K562 (cell line): ENCODE results near the gene CHAMP1. TPM values are rescaled to one million over a fixed set of nuclear protein-coding genes. Genes with fewer than 3 reads are reported as not detected.
A peak's percentile ranks its signal among the peaks of the same experiment; 100 is the strongest.

Source experiments
- ATAC-seq: fragments of 200-7000 bp; cut with Tn5 transposase; 3 replicates; pipeline ENCODE4 v1.9.1; 2020; ENCODE audit warnings: moderate library complexity
- BruUV-seq: library from RNA; stranded (reverse); fragments of 400-500 nt; replicated peaks from 2 replicates; lab custom pipeline; 2021; lab: Mats Ljungman, UMichigan
- CTCF ChIA-PET: fragments of 300-600 bp; formaldehyde crosslinking; extraction: SDS; loops from one replicate; lab custom pipeline; 2021; ENCODE audit warnings: low intra/inter-chr PET ratio; lab: Yijun Ruan, JAX
- POLR2A ChIA-PET: fragments of 300-600, 350-650 bp; sonication (Branson Sonifier 250); formaldehyde crosslinking; extraction: SDS; loops from one replicate; lab custom pipeline; 2021; ENCODE audit warnings: antibody characterized with exemption, inconsistent platforms; lab: Yijun Ruan, JAX
- DNase-seq, 4 experiments: peaks; one replicate each; pipeline versions ENCODE4 v3.0.0 to v3.0.0-alpha.2; 2011 to 2018; ENCODE audit warnings: low spot score in 3 of 4, mixed read lengths in 3 of 4; ENCODE audit errors: extremely low read depth in 1 of 4
- FAIRE-seq: peaks from 2 replicates; lab custom pipeline; 2011; peaks lifted over from hg19 to GRCh38; lab: Jason Lieb, UNC
- H2AFZ ChIP-seq: 2 replicates; pipeline ENCODE4 v1.6.0; 2011; ENCODE audit warnings: low read depth, low read length, control low read depth, inconsistent platforms
- H3K27ac ChIP-seq: fragments of 200-600 bp; 3 replicates; pipeline ENCODE4 v1.8.0; 2011; ENCODE audit warnings: low read depth, mild to moderate bottlenecking, control low read depth, inconsistent platforms, low read length, moderate library complexity, mixed read lengths; ENCODE audit errors: extremely low read depth
- H3K27me3 ChIP-seq, 2 experiments: fragments of 300-600 bp in 1 of 2; 2 replicates in 1 of 2; 3 replicates in 1 of 2; pipeline versions ENCODE4 v1.6.0 to v1.8.0; 2011; ENCODE audit warnings: inconsistent platforms in 2 of 2, low read length in 2 of 2, mild to moderate bottlenecking in 1 of 2, mixed read lengths in 1 of 2, moderate library complexity in 1 of 2; ENCODE audit not compliant: control insufficient read depth in 2 of 2, insufficient read depth in 2 of 2
- H3K36me3 ChIP-seq: fragments of 300-600 bp; 3 replicates; pipeline ENCODE4 v1.8.0; 2011; ENCODE audit warnings: mild to moderate bottlenecking, low read length, inconsistent platforms; ENCODE audit not compliant: control insufficient read depth, insufficient read depth
- H3K4me1 ChIP-seq, 2 experiments: fragments of 200-600 bp in 1 of 2; replicated peaks in 1 of 2; 2 replicates in 1 of 2; 3 replicates in 1 of 2; pipeline versions ENCODE4 v1.5.1 to v1.8.0; 2011; ENCODE audit warnings: inconsistent platforms in 2 of 2, low read length in 2 of 2, mild to moderate bottlenecking in 1 of 2, mixed read lengths in 1 of 2, moderate library complexity in 1 of 2; ENCODE audit not compliant: control insufficient read depth in 2 of 2, insufficient read depth in 2 of 2
- H3K4me2 ChIP-seq: 2 replicates; pipeline ENCODE4 v1.6.1; 2011; ENCODE audit warnings: low read length, control low read depth, inconsistent platforms, mixed read lengths; ENCODE audit not compliant: insufficient read depth
- H3K4me3 ChIP-seq: fragments of 200-600 bp; sonication (generic), shearing (Covaris generic); 2 replicates; pipeline ENCODE4 v1.5.1; 2016; ENCODE audit warnings: control low read depth, inconsistent platforms
- H3K79me2 ChIP-seq: fragments of 200-600 bp; 3 replicates; pipeline ENCODE4 v1.8.0; 2011; ENCODE audit warnings: low read length, inconsistent platforms; ENCODE audit not compliant: control insufficient read depth, insufficient read depth
- H3K9ac ChIP-seq, 2 experiments: 2 replicates each; pipeline versions ENCODE4 v1.6.0 to v1.6.1; 2011; ENCODE audit warnings: low read depth in 2 of 2, low read length in 2 of 2, control low read depth in 1 of 2, inconsistent platforms in 1 of 2, mild to moderate bottlenecking in 1 of 2, mixed read lengths in 1 of 2; ENCODE audit not compliant: insufficient read depth in 1 of 2
- H3K9me1 ChIP-seq: one replicate; pipeline ENCODE4 v1.6.0; 2011; ENCODE audit warnings: inconsistent platforms, mild to moderate bottlenecking, low read length, moderate library complexity; ENCODE audit not compliant: control insufficient read depth, insufficient read depth
- H3K9me3 ChIP-seq: replicated peaks from 2 replicates; pipeline ENCODE4 v1.5.1; 2011; ENCODE audit warnings: low read depth, low read length, inconsistent platforms; ENCODE audit not compliant: control insufficient read depth, insufficient read depth
- H4K20me1 ChIP-seq: replicated peaks from 2 replicates; pipeline ENCODE4 v1.6.1; 2011; ENCODE audit warnings: low read length, inconsistent platforms, mixed read lengths; ENCODE audit not compliant: control insufficient read depth, insufficient read depth
- C11orf30 ChIP-seq: fragments of 450-650 bp; IDR thresholded peaks from 2 replicates; pipeline ENCODE4 v1.6.1; 2016; ENCODE audit warnings: low read depth, mild to moderate bottlenecking
- CCAR2 ChIP-seq: fragments of 200-400 bp; formaldehyde crosslinking; IDR thresholded peaks from 2 replicates; pipeline ENCODE4 v1.6.1; 2017; ENCODE audit warnings: mild to moderate bottlenecking, low read depth, low read length
- GATAD2A ChIP-seq: fragments of 450-650 bp; IDR thresholded peaks from 2 replicates; pipeline ENCODE4 v1.6.1; 2017
- GTF2F1 ChIP-seq: IDR thresholded peaks from 2 replicates; pipeline ENCODE4 v1.6.1; 2011; ENCODE audit warnings: low read depth, low read length, improper control_type of control experiment
- HNRNPUL1 ChIP-seq: fragments of 200-400 bp; formaldehyde crosslinking; IDR thresholded peaks from 2 replicates; pipeline ENCODE4 v1.6.1; 2017; ENCODE audit warnings: low read length
- MBD2 ChIP-seq: sonication (generic); IDR thresholded peaks from 2 replicates; pipeline ENCODE4 v1.6.1; 2016; ENCODE audit warnings: low read depth, borderline replicate concordance
- MEIS2 ChIP-seq: fragments of 450-650 bp; IDR thresholded peaks from 2 replicates; pipeline ENCODE4 v1.6.1; 2014; ENCODE audit warnings: mild to moderate bottlenecking; ENCODE audit not compliant: partially characterized antibody
- STAG1 ChIP-seq: sonication (generic); formaldehyde crosslinking; IDR thresholded peaks from 2 replicates; pipeline ENCODE4 v1.5.0; 2020; ENCODE audit warnings: missing genetic modification reagents, borderline replicate concordance
- TAF1 ChIP-seq: IDR thresholded peaks from 2 replicates; pipeline ENCODE4 v1.6.1; 2011; ENCODE audit warnings: mild to moderate bottlenecking, low read length, moderate library complexity; ENCODE audit not compliant: insufficient read depth, control insufficient read depth, severe bottlenecking; ENCODE audit errors: extremely low read depth
- ZNF263 ChIP-seq: sonication (generic); formaldehyde crosslinking; IDR thresholded peaks from 2 replicates; pipeline ENCODE4 v1.8.0; 2022; ENCODE audit warnings: mild to moderate bottlenecking, missing genetic modification reagents, borderline replicate concordance
- ZNF589 ChIP-seq: fragments of 200-800 bp; sonication (Bioruptor generic); IDR thresholded peaks from 2 replicates; pipeline ENCODE4 v1.6.1; 2016; ENCODE audit warnings: low read depth, missing genetic modification characterization, missing compliant biosample characterization
- WGBS: fragments of 100-300 bp; shearing (Covaris generic); methylation state at CpG from one replicate; pipeline ENCODE4 v1.1.6; 2016; ENCODE audit warnings: low coverage, mixed read lengths; ENCODE audit not compliant: insufficient coverage; ENCODE audit errors: missing lambda C conversion rate; 5-methylcytosine and 5-hydroxymethylcytosine counted together
- in situ Hi-C: fragments of 300-500 bp; cut with MboI; formaldehyde crosslinking; loops from 4 replicates; pipeline ENCODE4 v1.15.0; 2018; ENCODE audit warnings: inconsistent platforms, mixed read lengths
- intact Hi-C: fragments of 100-400 bp; cut with micrococcal nuclease; formaldehyde crosslinking; loops from 2 replicates; pipeline ENCODE4 v1.14.2; 2022
- polyA plus RNA-seq, 8 experiments: library from polyadenylated mRNA; depleted of rRNA in 4 of 8; stranded (reverse) in 5 of 8; unstranded in 3 of 8; fragments of >200 nt; fragmentation: Nextera tagmentation in 2 of 8; fragmentation: Illumina TruSeq in 1 of 8; extraction: Ambion mirVana in 2 of 8; extraction: Trizol in 1 of 8; gene quantifications; 2 replicates each; pipeline versions ENCODE4 v1.2.1 to v1.2.3, GENCODE V29; 2011 to 2014; ENCODE audit warnings: inconsistent platforms in 1 of 8, missing spikeins in 1 of 8
- total RNA-seq, 7 experiments: library from RNA; depleted of rRNA in 6 of 7; stranded (reverse); fragments of >200 nt in 6 of 7; fragmentation: Illumina TruSeq in 2 of 7; extraction: Trizol in 2 of 7; gene quantifications; 2 replicates each; pipeline versions ENCODE4 v1.2.1 to v1.2.3, GENCODE V29; 2011 to 2021; ENCODE audit warnings: low replicate concordance in 1 of 7
- TF ChIP-seq, protein P1 (sequence below): fragments of 250-450 bp; sonication (Bioruptor Pico); IDR thresholded peaks from 2 replicates; pipeline ENCODE4 v1.8.0; 2022; ENCODE audit warnings: moderate library complexity, mild to moderate bottlenecking, inconsistent platforms
- TF ChIP-seq, protein P2 (sequence below): fragments of 250-450 bp; sonication (Bioruptor Pico); IDR thresholded peaks from 2 replicates; pipeline ENCODE4 v1.8.0; 2021; ENCODE audit warnings: mild to moderate bottlenecking, moderate library complexity
- TF ChIP-seq, protein P3 (sequence below): fragments of 450-650 bp; conservative IDR thresholded peaks from 2 replicates; pipeline ENCODE4 v1.6.1; 2016; ENCODE audit warnings: missing genetic modification characterization, low read depth, mild to moderate bottlenecking, missing compliant biosample characterization, moderate library complexity
- TF ChIP-seq, protein P4 (sequence below): sonication (generic); formaldehyde crosslinking; IDR thresholded peaks from 2 replicates; pipeline ENCODE4 v1.8.1; 2023; ENCODE audit warnings: mild to moderate bottlenecking, missing genetic modification reagents

Gene CHAMP1
- total and polyA plus RNA-seq, 9 of the 15 experiments (the other 6 are each of a cell fraction or from before 2014, with no cell fraction given) = 0.70 to 40.6 (median 15.3) TPM

DNA sequence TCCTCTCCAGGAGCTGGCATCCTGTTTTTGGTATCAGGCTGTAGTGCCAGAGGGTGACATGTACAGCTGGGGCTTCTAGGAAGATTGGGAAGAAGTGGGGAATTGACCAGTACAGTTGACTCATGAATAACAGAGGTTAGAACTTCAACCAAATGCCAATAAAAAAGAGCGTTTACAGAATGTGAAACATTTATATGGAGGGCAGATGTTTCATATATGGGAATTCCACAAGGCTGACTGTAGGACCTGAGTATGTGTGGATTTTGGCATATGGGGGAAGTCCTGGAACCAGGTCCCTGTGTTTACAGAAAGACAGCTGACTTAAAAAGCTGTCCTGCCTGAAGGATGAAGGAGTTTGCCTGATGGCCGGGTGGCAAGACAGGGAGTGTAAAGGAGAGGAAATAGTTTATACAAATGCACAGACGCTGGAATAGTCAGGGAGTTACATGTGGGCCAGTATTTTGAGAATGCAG lies 5.2 kb downstream of the CHAMP1 start:
- Histone ChIP-seq H3K4me1 (peaks cover 22% of the 10 kb centered on the region in 2 experiments; a peak in 4 of 5 replicates), H3K27me3 (no peaks in the 10 kb centered on the region), H3K27ac (peak overlapping the region; percentile 17; the same call in 2 of the 3 replicates), H3K4me3 (no peak overlapping the region), H2AFZ (no peak overlapping the region), H3K9ac (peak overlapping the region; percentile 26 to 42; a peak in 3 of 4 replicates), H3K79me2 (peaks cover 83% of the 10 kb centered on the region), H3K36me3 (peaks cover 45% of the 10 kb centered on the region), H3K9me3 (no peaks in the 10 kb centered on the region), H4K20me1 (peaks cover 12% of the 10 kb centered on the region; the same call in 1 of the 2 replicates), H3K9me1 (peaks cover 3% of the 10 kb centered on the region), H3K4me2 (peak overlapping the region; percentile 26)
- WGBS = 33% methylated on average over 2 of the region's 3 CpGs
- no TSS peak for BruUV-seq
- intact Hi-C loops (no loop called here), in situ Hi-C loops (no loop called here)
- CTCF ChIA-PET = no interaction called here
- no peak for TF ChIP-seq GATAD2A
- no peak for TF ChIP-seq MEIS2
- no peak for TF ChIP-seq ZNF263 (CRISPR knock-in tag)
- TF ChIP-seq, protein P1, sequence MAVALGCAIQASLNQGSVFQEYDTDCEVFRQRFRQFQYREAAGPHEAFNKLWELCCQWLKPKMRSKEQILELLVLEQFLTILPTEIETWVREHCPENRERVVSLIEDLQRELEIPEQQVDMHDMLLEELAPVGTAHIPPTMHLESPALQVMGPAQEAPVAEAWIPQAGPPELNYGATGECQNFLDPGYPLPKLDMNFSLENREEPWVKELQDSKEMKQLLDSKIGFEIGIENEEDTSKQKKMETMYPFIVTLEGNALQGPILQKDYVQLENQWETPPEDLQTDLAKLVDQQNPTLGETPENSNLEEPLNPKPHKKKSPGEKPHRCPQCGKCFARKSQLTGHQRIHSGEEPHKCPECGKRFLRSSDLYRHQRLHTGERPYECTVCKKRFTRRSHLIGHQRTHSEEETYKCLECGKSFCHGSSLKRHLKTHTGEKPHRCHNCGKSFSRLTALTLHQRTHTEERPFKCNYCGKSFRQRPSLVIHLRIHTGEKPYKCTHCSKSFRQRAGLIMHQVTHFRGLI (CRISPR knock-in tag) = no peak
- TF ChIP-seq TAF1 = no peak
- no peak for TF ChIP-seq C11orf30
- TF ChIP-seq, protein P2, sequence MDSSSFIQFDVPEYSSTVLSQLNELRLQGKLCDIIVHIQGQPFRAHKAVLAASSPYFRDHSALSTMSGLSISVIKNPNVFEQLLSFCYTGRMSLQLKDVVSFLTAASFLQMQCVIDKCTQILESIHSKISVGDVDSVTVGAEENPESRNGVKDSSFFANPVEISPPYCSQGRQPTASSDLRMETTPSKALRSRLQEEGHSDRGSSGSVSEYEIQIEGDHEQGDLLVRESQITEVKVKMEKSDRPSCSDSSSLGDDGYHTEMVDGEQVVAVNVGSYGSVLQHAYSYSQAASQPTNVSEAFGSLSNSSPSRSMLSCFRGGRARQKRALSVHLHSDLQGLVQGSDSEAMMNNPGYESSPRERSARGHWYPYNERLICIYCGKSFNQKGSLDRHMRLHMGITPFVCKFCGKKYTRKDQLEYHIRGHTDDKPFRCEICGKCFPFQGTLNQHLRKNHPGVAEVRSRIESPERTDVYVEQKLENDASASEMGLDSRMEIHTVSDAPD (CRISPR knock-in tag) = no peak
- TF ChIP-seq GTF2F1 = no peak
- TF ChIP-seq HNRNPUL1 = no peak
- TF ChIP-seq MBD2 = no peak
- no peak for TF ChIP-seq ZNF589 (CRISPR knock-in tag)
- TF ChIP-seq CCAR2 = no peak
- TF ChIP-seq, protein P3, sequence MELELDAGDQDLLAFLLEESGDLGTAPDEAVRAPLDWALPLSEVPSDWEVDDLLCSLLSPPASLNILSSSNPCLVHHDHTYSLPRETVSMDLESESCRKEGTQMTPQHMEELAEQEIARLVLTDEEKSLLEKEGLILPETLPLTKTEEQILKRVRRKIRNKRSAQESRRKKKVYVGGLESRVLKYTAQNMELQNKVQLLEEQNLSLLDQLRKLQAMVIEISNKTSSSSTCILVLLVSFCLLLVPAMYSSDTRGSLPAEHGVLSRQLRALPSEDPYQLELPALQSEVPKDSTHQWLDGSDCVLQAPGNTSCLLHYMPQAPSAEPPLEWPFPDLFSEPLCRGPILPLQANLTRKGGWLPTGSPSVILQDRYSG (tag) = no peak
- no peak for TF ChIP-seq STAG1 (CRISPR knock-in tag)
- TF ChIP-seq, protein P4, sequence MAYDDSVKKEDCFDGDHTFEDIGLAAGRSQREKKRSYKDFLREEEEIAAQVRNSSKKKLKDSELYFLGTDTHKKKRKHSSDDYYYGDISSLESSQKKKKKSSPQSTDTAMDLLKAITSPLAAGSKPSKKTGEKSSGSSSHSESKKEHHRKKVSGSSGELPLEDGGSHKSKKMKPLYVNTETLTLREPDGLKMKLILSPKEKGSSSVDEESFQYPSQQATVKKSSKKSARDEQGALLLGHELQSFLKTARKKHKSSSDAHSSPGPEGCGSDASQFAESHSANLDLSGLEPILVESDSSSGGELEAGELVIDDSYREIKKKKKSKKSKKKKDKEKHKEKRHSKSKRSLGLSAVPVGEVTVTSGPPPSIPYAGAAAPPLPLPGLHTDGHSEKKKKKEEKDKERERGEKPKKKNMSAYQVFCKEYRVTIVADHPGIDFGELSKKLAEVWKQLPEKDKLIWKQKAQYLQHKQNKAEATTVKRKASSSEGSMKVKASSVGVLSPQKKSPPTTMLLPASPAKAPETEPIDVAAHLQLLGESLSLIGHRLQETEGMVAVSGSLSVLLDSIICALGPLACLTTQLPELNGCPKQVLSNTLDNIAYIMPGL = no peak
- no peak for ATAC-seq
- POLR2A ChIA-PET = interaction anchor here (0.9 to 1.0 kb wide), 2 partner anchors 9 to 17 kb away, joined by 3 read pairs; no protein-coding TSS in a partner anchor
- FAIRE-seq = no peak
- DNase-seq = no peak
